MM.1S (cell line): ENCODE results near the gene ETV3.

Experiments used
- EZH2 ChIP-seq: fragments of 300-600 bp; sonication (generic); optimal IDR thresholded peaks from 2 replicates; pipeline ENCODE3; 2017; ENCODE audit warnings: low read depth, mild to moderate bottlenecking, antibody characterized with exemption, low read length, mixed read lengths
- TF ChIP-seq, protein P1 (sequence below): fragments of 300-600 bp; sonication (generic); IDR thresholded peaks from 2 replicates; pipeline ENCODE4 v1.5.1; 2016; ENCODE audit warnings: antibody characterized with exemption, low read length, mixed read lengths

- TF ChIP-seq, protein P1, sequence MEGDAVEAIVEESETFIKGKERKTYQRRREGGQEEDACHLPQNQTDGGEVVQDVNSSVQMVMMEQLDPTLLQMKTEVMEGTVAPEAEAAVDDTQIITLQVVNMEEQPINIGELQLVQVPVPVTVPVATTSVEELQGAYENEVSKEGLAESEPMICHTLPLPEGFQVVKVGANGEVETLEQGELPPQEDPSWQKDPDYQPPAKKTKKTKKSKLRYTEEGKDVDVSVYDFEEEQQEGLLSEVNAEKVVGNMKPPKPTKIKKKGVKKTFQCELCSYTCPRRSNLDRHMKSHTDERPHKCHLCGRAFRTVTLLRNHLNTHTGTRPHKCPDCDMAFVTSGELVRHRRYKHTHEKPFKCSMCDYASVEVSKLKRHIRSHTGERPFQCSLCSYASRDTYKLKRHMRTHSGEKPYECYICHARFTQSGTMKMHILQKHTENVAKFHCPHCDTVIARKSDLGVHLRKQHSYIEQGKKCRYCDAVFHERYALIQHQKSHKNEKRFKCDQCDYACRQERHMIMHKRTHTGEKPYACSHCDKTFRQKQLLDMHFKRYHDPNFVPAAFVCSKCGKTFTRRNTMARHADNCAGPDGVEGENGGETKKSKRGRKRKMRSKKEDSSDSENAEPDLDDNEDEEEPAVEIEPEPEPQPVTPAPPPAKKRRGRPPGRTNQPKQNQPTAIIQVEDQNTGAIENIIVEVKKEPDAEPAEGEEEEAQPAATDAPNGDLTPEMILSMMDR = no peak
- no peak for TF ChIP-seq EZH2
Observed at GRCh38 chr1:157162345-157162744, 24.1 kb upstream of the ETV3 start.
